NCI-H510A treated with DMSO at 0.1 percent for 48 hours (cell line): ENCODE measurements around the gene TPPP3.
"Not testable (repeated sequence)": the region's sequence is repeated elsewhere in the genome, so short reads cannot be mapped to it uniquely, and the experiment has no call there.

Experiments
- DNase-seq: peaks from one replicate; lab custom pipeline; 2025; lab: John Stamatoyannopoulos, UW

The TPPP3 gene

DNA sequence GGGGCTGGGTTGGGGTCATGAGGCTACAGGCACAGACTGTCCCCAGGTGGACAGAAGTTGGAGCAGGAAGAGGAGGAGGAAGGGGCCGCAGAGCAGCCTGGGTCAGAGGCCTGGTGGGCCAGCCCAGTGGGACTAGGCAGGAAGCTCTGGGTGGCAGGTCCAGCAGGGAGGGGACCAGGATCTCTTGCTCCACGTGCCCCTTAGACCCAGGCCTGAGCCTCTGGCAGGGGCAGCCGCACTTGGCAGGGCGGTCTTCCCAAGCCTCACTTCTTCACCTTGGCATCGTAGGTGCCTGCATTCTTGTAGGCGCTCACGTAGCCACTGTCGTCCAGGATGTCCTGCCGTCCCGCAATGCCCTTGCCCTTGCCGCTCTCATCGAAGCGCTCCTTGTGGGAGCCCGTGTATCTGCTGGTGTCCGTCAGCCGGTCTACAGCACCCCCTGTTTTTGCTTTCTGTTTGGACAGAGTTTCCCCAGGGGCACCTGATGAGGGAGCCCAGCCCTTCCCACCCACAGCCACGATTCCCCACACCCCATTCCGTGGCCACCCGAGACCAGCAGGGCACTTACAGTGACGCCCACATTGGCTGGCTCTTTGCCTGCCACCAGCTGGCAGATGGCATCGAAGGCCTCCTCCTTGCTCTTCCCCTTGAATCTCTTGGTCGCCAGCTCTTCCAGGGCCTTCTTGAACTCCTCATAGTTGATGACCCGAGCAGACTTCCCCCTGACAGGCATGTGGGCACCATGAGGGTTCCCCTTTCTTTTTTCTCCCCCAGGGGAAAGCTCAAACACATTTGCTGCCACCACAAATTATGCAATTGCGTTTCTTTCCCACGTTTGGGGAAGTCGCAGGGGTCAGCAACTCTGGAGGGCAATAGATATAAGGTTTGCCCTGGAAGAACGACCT, 3.1 kb downstream of the TPPP3 start:
- DNase-seq: no peak

GRCh38 chr16:67388591-67388990, 4.7 kb downstream of the TPPP3 start:
- DNase-seq: no peak

DNA sequence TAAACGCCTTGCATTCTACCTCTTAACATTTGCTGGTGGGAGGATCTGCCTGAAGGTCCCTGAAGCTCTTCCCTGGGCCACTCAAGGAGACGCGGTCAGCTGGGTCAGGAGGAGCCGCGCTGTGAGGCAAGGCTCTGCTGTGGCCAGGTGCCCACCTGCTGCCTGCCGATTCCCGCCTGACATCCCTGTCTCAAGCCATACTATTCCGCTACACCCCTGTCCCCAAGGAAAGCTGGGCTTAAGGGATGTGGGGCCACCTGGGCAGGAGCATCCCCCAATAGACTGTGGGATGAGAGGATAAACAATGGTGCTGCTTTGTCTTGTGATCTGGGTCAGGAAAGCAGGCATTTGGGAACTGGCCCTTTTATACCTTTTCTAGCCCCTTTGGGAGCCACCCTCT, 5.1 kb downstream of the TPPP3 start:
- DNase-seq: no peak

DNA sequence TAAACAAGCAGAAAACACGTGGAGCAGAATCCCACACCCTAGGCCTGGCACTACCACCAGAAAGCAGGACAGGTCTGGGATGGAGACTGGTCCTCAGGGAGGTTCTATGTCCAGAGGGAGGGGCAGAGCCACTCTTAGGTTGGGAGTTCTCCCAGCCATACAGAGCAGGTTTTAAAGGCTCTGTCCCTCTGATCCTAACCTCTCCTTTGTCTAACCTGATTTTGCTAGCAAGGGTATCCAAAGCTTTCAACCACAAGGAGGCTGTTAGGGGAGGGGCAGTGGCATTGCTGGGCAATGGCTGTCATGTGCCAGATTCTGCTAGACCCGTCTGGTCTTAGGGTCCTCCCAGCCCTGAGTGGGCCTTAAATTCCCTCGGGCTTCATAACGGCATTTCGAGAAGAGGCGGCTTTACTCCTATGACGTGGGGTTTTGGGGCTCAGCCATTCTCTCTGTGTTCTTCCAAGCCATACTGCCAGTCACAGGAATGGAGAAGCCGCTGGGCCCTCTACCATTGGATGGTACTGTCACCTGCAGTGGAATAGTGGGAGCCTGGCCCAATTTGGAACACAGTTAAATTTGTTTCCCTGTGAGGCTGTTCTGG, 5.7 kb downstream of the TPPP3 start:
- no peak for DNase-seq

DNA sequence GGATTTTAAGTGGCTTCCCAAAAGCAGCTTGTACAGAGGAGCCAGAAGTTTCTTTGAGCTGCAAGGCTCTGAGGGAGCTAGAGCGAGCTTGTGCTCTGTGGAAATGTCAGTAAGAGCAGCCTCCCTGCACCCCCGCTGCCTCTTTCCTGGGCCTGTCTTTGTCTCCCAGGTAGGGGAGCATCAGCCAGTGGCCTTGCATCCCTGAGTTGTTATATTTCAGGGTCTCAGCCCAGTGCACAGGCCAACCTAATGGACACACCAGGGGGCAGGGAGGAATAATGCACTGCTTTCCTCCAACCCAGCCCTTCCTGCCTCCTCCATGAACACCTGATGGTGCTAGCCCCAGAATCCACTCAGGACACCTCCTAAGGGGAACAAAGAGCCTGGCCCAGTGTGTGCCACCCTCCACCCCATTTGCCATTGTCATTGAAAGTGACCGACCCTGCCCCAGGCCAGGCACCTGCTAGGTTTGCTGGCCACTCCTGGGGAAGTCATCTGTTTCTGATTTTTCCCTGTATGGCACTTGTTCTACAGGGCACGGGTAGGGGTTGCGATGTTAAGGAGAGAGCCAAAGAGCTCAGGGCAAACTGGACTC, 6.3 kb downstream of the TPPP3 start:
- no peak for DNase-seq

- DNase-seq: no peak
These were observed 8.4 kb downstream of the TPPP3 start for GRCh38 chr16:67384778-67385510.

GRCh38 chr16:67383284-67383683, 10.0 kb downstream of the TPPP3 start:
- no peak for DNase-seq

DNA sequence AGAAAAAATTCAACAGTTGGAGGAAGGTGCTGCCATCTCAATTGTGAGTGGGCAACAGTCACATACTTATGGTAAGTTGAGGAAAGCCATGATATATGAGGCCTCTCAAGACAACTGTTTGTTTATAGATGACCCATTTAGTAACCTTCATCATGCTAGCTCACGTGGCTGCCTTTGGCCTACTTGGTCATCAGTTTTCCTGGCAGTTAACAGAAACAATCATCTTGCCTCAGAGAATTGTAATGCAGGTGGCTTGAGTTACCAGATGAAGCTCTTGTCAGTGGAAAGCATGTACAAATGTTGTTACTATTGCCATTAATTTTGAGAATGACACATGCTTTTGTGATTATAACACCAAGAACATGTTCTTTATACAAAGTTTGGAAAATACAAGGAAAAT, 14.7 kb downstream of the TPPP3 start:
- no peak for DNase-seq

- not testable (repeated sequence) for DNase-seq
These were observed 17.3 kb downstream of the TPPP3 start for GRCh38 chr16:67376012-67376411.

- peak; percentile 3 for DNase-seq
These were observed 20.6 kb downstream of the TPPP3 start for GRCh38 chr16:67372664-67373063.

GRCh38 chr16:67370661-67371060, 22.6 kb downstream of the TPPP3 start:
- DNase-seq: no peak

DNA sequence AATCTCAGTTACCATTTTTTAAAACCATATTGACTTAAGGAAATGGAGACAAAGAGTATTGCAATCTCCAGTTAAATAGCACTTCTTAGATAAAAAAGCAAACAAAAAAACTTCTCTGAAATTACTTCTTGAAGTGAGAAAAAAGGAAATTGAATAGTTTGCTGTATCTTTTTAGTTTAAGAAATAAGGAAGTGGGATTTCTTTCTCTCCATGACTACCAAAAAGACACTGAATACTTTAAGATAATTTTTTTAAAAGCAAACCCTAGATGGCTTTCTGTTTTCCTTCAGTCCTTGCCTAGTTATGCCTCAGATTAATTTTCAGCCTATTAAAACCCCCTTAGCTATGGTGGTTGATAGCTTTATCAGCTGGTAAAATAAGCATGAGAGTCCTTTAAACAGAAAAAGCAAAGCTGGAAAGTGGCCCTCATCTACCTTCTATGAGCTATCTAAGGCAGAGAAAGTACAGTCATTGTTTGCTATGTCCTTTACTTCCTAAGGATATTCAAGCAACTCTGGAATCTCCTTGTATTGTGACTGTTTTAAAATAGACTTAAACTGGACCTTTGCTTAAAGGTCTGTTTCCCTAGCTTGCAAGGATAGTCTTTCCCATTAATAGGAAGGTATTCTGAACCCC, 28.6 kb downstream of the TPPP3 start:
- peak; percentile 5 for DNase-seq

DNA sequence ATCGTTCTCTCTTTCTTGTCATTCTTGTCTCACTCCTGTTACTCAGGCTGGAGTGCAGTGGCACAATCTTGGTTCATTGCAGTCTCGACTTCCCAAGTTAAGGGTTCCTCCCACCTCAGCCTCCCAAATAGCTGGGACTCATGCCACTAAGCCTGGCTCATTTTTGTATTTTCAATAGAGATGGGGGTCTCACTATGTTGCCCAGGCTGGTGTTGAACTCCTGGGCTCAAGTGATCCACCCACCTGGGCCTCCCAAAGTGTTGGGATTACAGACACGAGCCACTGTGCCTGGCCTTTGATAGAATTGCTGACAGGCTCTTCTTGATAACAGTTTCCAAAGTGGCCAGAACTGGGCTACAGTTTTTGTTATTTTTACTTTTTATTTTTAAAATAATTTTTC, 32.3 kb downstream of the TPPP3 start:
- no peak for DNase-seq

- not testable (repeated sequence) for DNase-seq
These were observed 33.6 kb downstream of the TPPP3 start for GRCh38 chr16:67359540-67360269.

- DNase-seq: peak; percentile 63
These were observed 35.7 kb downstream of the TPPP3 start for GRCh38 chr16:67357561-67357960.

GRCh38 chr16:67356396-67356795, 36.9 kb downstream of the TPPP3 start:
- DNase-seq: no peak

DNA sequence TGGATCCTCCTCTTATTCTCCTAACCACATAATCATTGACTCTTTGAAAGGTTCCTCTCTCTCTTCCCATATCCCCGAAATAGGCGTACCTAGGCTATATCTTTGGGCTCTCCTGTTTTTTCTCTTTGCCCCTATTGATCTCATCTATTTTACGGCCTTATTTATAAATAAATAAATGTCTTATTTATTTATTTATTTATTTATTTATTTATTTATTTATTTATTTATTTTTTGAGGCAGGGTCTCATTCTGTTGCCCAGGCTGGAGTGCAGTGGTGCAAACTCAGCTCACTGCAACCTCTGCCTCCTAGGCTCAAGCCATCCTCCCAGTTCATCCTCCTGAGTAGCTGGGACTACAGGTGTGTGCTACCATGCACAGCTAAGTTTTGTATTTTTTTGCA, 40.8 kb downstream of the TPPP3 start:
- not testable (repeated sequence) for DNase-seq

DNA sequence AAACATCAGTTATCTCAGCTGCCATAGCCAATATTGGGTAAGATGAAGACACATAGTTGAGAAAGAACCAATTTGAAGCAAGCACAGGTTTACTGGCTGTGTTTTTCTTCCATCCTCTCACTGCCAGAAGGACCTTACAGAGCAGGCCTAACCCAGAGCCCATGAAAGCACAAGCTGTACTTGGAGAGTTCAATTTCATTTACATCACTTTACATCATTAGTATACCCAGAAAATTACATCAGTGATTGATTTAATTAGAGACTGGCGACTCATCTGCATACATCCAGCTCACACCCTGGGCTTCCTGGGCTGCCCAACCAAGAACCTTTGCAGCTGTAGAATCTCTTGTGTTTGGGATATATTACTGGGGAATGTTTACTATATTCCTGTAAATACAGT, 43.0 kb downstream of the TPPP3 start:
- no peak for DNase-seq

DNA sequence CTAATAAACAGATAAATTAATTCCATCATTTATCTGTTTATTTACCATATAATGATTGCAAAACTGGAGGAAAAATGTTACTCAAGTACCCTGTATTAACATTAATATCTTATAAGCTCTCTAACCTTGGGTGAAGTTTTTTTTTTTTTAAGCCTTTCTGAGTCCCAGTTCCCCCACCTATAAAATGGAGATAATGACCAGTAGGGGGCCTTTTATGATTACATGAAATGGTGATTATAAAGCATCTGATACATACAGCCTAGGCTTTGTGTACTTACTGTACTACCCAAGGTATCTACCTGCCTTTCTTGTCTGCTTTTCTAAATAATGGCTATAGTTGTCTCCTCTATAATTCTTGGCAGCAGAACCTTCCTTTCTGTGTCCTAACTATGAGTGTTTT, 44.1 kb downstream of the TPPP3 start:
- DNase-seq: peak; percentile 34

DNA sequence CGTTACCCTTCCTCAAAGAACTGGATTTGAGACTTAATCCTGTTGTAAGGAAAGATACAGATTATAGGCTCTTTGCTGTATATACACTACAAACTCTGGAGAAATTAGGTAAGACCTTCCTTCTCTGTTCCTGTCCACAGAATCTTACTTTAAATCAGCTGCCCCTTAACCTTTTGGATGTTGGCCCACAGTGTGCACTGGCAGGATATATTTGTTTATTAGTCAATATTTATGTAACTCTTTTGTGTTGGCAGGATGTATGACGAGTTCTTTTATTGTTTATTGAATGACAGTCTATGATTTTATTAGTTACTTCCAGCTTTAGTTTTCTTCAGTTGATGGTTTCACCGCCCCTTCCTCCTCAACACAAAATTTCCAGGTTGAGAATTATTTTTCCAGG, 47.0 kb downstream of the TPPP3 start:
- no peak for DNase-seq

- no peak for DNase-seq
These were observed 47.9 kb downstream of the TPPP3 start for GRCh38 chr16:67345401-67345800.
